Activated CD8-positive, alpha-beta memory T cell treated with anti-CD3 and anti-CD28 coated beads, Interleukin-2, amount 50 U/mL, for 4 hours (primary cell): ENCODE results near the gene NRXN3.

Experiments used
- DNase-seq: peaks from one replicate; pipeline ENCODE4 v3.0.0-alpha.2; 2020

The NRXN3 gene

GRCh38 chr14:79180656-79181055 is 1010.5 kb downstream of the NRXN3 start:
- no peak for DNase-seq

DNA sequence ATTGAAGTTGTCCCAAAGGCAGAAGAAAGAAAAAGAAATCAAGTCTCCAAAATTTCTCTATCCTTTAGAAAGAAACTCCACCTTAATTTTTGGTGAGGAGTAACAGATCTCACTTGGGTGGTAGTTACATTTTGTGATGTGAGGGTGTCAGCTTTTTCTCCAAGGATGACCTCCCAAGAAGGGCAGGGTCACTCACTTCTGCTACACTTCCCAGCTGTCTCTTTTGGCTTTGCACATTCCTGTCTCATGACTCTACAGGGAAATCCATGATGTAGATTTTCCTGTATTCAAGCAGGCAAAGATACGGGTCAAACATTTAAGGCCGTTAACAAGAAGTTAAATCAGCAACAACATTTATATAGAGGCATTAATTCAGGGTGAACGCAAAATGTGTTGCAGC is 1016.4 kb downstream of the NRXN3 start:
- DNase-seq, result no peak

DNA sequence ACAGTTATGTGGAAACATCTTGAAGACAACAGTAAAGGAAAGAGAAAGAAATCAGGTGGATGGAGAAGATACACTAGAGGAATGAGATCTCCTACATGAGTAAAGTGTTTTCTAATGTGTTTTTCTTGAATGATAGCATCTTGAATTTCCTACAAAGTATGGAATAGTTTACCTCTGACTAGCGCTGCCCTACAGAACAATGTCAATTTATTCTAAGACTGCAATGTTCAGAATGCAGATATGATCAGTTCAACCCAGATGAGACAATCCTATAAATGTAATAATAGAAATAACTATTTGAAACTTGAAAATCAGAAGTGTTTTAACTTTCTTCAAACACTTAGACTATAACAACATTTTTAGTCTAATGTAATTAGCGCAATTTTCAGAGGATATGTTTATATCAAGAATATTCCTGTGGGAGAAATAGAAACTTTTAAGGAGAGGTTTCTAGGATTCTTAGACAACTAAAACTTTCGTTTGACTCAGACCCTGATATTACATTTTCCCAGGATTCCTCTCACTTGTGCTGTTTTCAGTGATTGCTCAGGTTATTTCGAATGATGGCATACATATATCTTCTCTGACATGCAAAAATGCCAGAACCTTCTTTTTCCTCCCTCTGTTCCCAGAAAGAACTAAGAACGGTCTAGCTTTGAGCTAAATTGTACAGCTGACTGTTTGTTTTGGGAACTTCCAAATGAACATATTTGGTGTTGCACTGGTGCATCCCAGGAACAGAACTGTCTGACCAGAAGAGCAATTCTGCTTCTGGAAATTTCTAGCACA is 1023.7 kb downstream of the NRXN3 start:
- no peak for DNase-seq

GRCh38 chr14:79196216-79196615 is 1026.0 kb downstream of the NRXN3 start:
- DNase-seq, result no peak

DNA sequence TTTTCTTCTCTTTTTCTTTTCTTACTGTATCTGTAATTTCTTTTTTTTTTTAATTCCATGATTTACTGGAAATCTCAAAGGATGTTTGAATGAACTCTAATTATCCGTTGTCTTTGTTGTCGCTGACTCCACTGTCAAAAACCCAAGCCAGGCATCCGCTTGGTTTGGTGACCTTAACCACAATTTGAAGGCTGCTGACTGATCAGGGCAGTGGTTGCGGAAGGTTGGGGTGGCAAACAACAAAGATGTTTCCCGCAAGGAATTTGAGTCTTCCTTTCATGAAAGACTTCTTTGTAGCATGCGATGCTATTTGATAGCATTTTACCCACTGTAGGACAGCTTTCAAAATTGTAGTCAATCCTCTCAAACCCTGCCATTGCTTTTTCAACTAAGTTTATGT is 1027.3 kb downstream of the NRXN3 start:
- no peak for DNase-seq

DNA sequence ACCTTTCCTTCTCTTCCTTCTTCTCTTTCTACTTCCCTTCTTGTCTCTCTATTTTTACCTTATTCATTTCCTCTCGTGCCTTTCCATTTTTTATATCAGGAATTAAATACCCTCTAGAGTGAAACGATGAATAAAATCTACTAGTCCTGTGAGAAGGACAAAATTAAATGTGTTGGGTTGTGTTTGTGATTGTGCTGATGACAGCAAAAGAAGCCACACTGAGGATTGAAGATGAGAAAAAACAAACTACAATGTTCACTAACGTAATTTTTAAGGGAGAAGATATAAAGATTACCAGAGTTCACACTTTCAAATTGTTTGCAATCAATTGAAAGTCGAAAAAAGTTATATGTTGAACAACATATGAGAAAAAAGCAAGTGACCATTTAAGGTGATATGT is 1029.0 kb downstream of the NRXN3 start:
- DNase-seq, result no peak

DNA sequence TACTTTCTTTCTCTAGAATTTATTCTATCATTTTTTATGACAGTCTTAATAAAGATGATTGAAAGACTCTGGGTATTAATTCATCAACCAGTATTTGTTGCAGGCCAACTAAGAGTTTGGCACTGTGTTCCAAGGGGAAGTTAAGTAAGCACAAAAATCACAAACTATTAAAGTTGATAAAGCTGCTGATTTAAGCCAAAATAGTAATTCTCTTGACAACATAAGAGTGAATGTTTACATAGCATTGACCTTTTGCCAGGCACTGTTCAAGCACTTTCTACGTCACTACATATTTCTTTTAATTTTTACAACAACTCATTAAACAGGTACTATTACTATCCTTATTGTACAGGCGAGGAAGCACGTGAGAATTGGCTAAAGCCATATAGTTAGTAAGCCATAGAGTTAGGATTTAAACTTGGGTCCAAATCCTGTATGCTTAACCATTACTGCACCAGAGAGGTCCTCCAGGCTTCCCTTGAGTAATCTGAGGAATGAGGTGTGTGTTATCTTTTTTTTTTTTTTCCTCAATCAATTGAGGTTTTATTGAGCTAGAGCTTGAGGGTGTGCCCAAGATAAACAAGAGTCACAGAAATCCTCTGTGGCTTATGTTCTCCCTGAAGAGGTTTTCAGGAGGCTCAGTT is 1031.5 kb downstream of the NRXN3 start:
- DNase-seq, result no peak

- DNase-seq, result no peak
These were observed 1034.4 kb downstream of the NRXN3 start for GRCh38 chr14:79204591-79204990.

GRCh38 chr14:79209418-79209817 is 1039.2 kb downstream of the NRXN3 start:
- DNase-seq, result no peak

GRCh38 chr14:79225815-79226214 is 1055.6 kb downstream of the NRXN3 start:
- no peak for DNase-seq

DNA sequence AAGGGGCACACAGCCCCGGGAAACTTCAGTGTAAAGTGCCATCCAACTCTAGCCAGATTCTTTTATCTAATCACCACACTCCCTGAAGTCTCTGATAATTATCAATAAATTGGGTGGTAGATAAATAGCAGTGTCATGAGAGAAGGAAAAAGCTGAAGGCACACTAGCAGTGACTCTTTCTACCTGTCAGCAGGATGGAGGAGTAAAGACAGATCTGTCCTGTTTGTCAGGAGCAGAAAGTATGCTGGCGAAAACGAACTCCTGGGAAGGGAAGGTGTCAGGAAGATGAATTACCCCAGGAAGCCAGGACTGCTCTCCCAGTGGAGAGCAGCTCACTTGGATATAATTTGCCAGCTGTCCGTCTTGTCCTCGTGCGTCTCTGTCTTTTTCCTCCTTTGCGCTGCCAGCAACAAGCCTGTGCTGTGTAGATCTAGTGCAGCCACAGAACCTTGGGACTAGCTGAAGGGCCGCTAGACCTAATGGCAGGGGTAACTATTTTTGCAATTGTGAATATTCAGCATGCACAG is 1059.3 kb downstream of the NRXN3 start:
- no peak for DNase-seq

- DNase-seq, result no peak
These were observed 1072.5 kb downstream of the NRXN3 start for GRCh38 chr14:79242666-79243065.

DNA sequence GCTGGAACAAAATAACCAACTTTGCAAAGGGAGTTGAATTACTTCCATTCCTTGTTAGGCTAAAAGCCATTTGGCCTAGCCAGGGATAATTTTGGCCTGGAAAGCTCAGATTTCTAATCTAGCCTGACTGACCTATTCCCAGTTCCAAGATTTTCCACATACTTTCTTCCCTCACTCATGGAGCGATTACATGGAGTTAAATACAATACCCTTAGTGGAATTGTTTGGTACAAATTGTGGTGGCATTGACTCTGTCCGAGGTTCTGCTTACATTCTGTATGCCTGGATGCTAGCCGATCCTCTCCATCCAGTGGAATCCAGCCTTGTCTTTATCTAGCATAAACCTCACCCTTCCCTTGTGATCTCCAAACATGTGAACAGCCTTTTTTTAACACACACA is 1076.0 kb downstream of the NRXN3 start:
- DNase-seq, result no peak

- DNase-seq, result no peak
These were observed 1078.0 kb downstream of the NRXN3 start for GRCh38 chr14:79248126-79248525.

DNA sequence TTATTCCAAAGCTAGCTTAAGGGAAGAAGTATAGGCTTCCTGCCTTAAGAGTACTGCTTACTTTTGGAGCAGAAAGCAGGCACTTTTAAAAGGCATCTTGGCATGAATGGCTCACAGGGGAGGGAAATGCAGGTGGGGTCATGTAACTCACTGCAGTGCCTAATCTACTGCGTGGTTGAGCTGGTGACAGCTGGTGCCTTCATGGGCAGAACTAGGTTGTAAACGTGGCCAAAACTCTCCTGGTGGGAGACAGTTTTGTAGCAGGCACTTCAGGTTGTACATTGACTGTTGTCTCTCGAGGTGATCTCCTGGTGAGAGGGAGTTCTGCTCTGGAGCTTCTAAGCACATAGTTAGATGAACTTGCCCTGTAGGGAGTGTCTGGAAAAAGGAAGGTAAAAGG is 1078.6 kb downstream of the NRXN3 start:
- DNase-seq, result no peak

DNA sequence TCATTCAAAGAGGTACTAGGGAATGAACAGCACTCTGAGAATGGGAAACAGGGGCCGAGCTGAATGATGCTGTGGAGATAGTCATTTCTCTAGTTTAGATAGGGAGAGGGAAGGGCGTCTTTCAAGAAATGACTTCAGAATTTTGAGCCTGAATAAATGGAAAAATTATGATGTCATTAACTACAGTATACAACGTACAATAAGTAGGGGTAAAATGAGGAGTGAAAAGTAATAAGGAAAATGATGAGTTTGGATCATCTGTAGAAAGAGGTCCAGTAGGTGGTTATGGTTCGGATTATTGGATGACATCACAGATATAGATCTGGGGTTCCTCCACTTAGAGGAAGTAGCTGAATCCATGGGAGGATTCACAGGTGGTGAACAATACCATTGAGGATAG is 1081.1 kb downstream of the NRXN3 start:
- no peak for DNase-seq

DNA sequence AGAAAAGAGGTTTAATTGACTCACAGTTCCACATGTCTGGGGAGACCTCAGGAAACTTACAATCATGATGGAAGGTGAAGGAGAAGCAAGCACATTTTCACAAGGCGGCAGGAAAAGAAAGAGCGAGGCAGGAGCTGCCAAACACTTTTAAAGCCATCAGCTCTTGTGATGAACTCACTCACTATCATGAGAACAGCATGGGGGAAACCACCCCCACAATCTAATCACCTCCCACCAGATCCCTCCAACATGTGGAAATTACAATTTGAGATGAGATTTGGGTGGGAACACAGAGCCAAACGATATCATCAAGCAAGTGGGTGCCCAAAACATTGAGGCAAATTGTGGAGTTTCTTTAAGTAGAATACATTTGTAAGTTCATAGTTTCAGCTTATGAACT is 1083.4 kb downstream of the NRXN3 start:
- no peak for DNase-seq

GRCh38 chr14:79254069-79254775 is 1084.0 kb downstream of the NRXN3 start:
- no peak for DNase-seq

- DNase-seq, result no peak
These were observed 1086.2 kb downstream of the NRXN3 start for GRCh38 chr14:79256380-79256779.

DNA sequence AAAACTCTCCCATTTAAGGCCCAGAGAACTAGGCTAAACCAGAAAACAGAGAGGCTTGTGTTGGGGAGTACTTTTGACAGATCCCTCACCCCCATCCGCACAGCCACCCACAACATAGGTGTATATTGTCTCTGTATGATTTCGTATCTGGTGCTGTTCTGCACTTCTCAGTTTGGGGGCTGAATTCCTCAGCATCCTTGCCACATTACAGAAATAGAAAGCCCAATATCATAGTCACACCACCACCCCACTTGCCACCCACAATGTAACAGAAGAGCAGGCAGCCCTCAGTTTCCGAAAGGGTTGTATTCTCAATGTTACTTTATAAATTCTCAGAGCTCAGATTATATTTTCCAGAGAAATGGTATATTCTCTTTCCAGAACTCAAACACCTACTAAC is 1090.2 kb downstream of the NRXN3 start:
- DNase-seq, result no peak

DNA sequence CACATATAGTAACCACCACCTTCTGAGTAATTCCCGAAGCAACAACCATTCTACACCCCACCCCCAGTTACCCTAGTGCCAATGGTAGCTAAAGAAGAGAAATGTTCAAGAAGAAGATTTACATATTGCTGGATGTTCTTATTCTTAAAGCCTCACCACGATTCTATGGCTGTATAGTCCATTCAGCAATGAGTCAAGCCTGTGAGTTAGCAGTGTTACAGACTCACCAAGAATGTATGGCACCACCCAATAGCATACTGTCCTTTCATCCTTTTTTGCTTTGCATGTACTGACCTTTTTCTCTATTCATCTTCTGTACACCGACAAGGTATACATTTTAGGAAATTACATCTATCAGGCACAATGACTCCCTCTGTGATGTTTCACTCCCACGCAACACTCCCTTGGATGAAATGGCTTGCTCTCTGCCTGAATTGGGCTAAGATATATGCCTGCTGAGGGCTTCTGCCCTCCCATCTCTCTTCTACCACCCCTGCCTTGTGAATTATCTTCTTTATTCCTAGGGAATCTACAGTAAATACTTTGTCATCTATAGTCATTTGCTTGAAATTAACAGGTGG is 1095.3 kb downstream of the NRXN3 start:
- DNase-seq, result no peak

DNA sequence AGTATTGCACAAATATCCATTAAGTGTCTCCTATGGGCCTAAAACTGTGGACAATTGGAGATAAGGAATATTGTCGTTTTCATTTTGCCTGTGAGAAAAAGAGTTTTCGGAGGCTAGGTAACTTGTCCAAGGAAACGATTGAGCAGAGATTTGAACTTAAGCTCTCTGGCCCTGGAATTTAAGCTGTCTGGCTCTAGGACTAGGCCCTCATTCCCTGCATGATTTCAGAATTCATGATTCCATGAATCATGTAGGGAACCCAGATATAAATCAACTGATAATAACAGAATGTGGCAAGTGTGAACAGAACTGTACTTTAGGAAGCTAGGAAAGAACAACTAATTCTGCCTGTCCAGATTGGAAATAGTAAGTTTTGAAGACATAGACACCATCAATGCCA is 1100.2 kb downstream of the NRXN3 start:
- DNase-seq, result no peak

DNA sequence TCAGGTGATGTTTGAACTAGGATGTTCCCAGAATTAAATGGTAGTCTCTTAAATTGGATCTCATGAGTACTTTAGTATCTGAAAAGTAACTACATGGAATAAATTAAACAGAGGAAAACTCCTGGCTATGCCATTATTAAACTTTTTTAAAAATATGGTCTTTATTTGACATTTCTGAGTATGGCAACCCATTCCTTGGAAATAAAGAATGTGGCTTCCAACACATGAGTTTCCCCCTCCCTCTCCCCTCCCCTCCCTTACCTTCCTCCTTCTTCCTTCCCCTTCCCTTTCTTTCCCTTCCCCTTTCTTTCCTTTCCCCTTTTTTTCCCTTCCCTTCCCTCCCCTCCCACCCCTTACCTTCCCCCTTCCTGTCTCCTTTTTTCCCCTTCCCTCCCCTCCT is 1100.9 kb downstream of the NRXN3 start:
- DNase-seq, result no peak
